ENCODE measurements around the gene C17orf113. TPM values are rescaled to one million over a fixed set of nuclear protein-coding genes. Genes with fewer than 3 reads are reported as not detected.
A peak's percentile ranks its signal among the peaks of the same experiment; 100 is the strongest.

The C17orf113 gene
- 1 to 10 TPM in 6 of 12 donors, under 1 TPM in 4, not detected in 2; 0.72 to 1.8 (median 1.2) TPM for polyA plus RNA-seq (ENCODE audit: insufficient read length in 12 of 12)
- long read RNA-seq, donor 1: 0 reads
- long read RNA-seq, donor 2: 0 reads
- long read RNA-seq, donor 3: 0 reads
- long read RNA-seq, donor 4: 0 reads
- long read RNA-seq, donor 5: 0 reads
- long read RNA-seq, donor 6: 0 reads
- long read RNA-seq, donor 7: 0 reads
- long read RNA-seq, donor 8: 0 reads
- long read RNA-seq, donor 9: 0 reads
- long read RNA-seq, donor 10: 0 reads
- long read RNA-seq, donor 11: 0 reads

DNA sequence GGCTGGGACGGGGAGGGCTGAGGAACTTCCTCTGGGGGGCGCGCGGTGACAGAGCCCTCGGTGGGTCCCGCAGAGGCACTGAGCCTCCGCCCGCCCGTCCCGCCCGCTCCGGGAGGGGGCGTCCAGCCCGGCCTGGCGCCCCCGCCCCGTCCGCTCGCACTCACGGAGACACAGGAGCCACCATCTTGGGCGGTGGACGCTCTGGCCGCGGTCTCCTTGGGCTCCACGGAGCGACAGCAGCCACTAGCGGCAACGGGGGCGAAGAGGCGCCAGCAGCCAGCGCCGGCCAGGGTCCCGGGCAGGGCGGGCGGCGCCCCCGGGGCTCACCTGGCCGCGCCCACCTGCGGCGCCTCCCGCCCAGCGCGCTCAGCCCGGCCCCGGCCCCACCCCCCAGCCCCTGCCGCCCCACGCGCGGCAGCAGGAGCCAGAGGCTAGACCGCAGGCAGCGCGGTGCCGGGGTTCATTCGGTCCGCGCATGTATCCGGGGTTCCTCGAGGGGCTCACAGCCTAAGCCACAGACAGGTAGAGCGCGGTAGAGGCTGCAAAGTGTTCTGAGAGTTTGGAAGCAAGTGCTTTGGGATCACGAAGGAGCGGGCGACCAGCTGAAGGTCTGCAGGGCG lies at the start of gene C17orf113:
C17orf113 (minus strand) TSS at position 209 of the 620 bp plus-strand sequence. CDS start 7,225 bp downstream, outside the sequence.
- DNase-seq: peak; percentile 41

GRCh38 chr17:42098730-42099399 lies 48.5 kb upstream of the C17orf113 start:
- DNase-seq: no peak

DNA sequence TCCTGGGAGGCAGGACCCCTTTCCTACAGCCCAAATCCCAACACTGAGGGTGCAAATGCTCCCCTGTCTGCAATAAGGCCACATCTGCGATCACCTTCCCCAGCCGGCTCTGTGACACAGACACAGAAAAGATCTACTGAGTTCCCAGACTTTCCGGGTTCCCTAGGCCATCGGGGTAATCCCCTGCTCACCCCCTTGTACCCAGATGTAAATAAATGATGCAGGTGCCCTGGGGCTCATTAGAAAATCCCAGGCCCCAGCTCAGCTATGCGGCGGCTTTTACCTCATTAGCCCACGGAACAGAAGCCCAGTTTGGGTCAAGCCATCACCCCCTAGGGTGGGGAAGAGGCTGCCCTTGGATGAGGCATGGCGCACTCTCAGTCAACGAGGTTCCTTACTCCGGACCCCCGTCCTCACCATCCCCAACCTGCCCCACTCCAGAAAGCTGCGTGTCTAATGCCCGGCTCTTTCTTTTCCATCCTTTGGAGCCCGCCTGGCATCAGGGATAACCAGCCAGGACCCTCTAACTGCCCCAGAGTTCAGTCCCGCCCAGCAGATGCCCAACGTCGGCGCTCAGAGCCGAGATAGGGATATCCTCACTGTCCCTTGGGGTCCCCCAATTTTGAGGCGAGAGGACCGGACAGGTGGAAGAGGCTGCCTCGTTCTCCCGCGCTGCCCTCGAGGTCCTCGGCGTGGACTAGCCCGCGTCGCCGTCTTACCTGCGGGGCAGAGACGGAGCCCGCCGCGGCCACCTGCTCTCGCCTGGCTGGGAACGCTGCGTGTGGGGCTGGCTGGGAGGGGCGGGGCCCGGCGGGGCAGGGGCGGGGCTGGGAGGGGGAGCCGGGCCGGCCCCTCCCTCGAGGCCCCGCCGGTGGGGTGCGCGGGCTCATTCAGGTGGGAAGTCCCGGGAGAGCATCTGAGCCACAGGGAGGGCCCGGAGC lies 47.6 kb upstream of the C17orf113 start, which contains the start of gene ZNF385C:
ZNF385C (minus strand) TSS at position 783 of the 941 bp plus-strand sequence. CDS start 35,417 bp downstream, outside the sequence.
- DNase-seq: no peak

DNA sequence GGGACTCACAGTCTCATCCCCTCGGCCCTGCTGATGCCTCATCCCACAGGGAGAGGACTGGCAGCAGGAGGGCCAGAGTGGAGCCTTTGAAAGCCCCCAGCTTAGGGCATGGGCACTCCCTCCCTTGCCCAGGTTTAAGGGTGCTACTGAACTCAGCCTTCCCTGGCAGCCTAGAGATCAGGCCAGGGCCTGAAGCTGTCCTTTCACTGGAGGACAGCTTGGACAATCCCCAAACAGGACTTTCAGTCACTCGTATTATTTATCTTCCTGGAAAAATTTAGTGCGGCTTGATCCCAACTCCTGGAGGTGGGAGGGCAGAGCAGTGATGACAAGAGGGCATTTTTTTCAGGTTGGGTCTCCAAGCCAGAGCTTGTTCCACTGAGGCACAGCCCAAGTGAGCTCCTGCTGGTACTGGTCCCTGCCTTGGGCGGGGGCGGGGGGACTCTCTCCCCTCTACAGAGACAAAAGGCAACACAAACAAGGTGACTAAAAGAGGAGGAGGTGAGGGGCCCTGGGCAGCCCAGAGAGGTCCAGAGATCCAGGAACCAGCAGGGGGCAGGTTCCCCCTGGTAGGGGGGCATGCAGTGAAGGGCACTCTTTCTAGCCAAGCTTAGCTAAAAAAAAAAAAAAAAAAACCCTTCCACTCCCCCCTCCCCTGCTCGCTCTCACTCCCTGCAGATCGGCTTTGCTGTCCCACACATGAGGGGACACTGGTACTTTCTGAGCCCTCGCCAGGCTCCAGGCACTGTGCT lies 46.1 kb upstream of the C17orf113 start:
- DNase-seq: no peak

GRCh38 chr17:42094375-42095069 lies 44.1 kb upstream of the C17orf113 start:
- DNase-seq: no peak

DNA sequence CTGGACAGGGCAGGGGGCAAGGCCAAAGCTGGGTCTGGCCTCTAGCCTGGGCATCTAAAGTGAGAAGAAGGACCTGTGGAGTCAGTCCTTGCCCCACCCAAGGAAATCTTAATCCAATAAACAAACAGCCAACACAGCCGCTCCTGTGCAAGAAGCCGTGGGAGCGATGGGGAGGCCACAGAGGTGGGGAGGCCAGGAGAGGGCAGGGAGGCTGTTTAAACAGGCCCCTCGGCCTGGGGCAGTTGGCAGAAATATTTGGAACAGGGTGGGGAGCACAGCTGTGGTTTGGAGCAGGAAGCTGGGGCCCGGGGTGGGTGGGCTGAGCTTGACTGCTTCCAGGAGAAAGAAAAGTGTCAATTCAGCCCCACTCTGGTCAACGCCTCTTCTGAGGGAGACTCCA lies 42.5 kb upstream of the C17orf113 start:
- no peak for DNase-seq

DNA sequence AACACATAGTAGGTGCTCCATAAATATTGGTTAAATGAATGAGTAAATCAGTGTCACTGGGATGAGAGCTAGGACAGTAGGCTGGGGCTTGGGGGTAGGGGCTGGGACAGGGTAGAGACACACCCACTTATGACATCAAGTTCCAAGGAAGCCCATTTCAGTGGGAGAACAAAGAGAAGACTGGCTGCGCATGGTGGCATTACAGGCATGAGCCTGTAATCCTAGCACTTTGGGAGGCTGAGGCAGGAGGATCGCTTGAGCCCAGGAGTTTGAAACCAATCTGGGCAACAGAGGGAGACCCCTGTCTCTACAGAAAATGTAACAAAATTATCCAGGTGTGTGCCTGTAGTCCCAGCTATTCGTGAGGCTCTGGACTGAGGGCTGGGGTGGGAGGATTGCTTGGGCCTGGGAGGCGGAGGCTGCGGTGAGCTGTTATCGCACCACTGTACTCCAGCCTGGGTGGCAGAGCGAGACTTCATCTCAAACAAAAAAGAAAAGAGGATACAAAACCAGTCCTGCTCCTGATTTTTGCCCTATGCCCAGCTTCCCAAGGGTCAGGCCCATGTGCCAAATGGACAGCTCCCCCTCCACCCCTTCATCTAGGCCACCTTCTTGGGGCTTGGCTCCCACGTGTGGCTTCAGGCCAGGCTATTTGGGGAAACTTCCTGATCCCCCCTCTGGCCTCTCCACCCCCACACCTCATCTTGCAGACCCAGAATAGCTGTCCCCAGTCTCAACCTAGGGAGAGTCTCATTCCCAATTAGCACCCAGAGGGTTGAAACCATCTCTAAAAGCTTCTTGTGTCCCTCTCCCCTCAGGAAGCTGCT lies 40.8 kb upstream of the C17orf113 start:
- DNase-seq: no peak

DNA sequence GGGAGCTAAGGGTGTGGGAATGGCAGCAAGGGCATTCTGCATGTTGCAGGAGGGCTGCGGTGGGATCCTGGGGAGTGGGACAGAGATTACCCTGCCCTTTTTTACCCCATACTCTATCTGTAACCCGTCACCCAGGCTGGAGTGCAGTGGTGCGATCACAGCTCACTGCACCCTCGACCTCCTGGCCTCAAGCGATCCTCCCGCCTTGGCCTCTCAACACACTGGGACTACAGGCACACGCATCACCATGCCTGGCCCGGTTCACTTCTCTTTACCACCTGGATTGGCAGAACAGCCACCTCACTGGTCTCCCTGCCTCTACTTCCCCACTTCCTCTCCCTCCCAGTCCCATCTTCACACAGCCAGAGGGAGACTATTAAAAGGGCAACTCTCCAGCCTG lies 38.3 kb upstream of the C17orf113 start:
- no peak for DNase-seq

DNA sequence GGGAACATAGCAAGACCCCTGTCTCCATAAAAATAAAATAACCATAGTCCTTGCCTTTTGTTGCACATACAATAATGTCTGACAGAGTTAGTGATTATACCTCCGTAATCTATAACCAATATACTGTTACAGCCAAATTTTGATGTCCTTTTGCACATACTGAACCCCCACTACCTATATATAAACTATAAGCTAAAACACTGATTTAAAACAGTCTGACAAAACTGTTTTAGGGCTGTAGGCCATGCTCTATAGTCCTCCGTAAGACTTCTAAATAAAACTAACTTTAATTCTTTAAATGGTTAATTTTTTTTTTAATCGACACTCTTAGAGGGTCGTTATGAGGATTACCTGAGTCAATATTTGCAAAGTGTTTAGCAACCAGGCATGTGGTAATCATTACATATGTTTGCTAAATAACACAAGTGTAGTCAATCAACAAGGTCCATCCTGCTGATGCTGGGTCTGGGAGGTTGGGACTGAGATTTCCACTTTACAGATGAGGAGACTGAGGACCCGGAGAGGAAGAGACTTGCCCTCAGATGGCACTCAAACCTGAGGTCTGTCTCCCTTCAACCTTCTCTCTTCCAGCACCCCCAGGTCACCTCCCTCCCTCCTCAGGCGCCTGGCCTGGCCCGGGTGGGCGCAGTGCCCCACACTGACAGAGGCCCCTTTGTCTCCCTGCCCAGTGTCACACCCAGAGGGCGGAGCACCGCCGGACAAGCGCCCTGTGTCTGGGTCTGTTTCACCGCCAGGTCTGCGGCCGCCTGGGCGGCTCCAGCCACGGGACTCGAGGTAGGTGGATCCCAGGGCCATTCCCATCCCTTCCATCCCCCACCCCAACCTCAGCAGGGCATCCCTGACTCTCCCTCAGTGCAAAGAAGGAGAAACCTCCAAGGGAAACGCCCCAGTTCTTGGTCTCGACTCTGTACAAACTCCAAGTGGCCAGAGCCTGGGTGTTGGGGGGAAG lies 37.6 kb upstream of the C17orf113 start:
- no peak for DNase-seq

DNA sequence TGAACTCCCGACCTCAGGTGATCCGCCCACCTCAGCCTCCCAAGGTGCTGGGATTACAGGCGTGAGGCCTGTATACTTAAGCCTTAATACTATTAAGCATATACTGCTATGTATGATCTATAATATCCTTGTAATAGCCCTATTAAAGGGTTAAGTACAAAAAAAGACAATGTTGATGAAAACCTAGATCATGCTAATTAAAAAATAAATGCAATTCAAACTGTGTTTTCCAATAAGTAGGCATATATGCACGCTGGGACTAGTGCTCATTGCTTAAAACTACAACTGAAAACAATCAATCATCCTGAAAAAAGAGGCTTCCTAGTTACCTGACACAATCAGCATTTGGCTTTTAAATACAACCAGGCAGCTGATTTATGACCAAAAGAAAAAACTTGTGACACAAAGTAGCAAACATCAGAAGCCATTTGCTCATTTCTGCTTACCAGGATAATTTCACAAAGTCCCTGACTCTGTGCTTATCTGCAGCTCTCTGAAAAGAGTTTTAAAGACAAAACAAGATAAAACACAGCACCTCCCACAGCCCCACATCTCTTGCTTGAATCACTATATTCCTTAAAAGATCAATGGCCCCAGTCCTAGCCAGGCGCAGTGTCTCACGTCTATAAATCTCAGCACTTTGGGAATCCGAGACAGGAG lies 36.8 kb upstream of the C17orf113 start:
- DNase-seq: no peak

- DNase-seq: no peak
Observed at GRCh38 chr17:42081516-42082129, 31.2 kb upstream of the C17orf113 start.

- DNase-seq: no peak
Observed at GRCh38 chr17:42079541-42079940, 29.1 kb upstream of the C17orf113 start.

DNA sequence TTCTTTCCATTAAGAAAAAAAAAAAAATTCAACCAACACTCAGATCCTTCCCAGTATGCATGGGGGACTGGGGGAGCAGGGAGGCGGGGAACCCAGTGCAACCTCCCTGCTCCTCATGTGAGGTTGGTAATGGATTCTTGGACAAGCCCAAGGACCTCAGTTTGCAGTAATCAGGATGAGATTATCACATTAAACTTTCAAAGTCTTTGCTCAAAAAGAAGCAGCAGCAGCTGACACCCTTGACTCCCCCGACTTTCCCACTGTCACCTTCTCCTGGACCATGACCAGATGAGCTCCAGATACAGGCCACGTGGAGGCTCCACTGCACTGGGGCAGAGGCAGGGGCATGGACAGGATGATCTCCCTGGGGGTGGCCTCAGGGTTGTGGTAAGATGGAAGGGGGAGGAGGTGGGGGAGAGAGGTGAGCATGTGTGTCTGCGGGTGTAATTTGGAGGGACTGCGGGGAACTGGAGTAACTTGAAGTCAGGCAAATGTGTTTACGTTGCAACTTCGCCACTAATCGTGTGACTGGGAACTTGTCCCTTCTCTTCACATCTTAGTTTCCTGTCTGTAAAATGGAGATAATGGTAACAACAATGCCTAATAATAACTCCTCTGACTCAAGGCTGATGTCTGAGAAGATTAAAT lies 28.1 kb upstream of the C17orf113 start:
- DNase-seq: no peak

- DNase-seq: no peak
Observed at GRCh38 chr17:42077755-42078154, 27.4 kb upstream of the C17orf113 start.

GRCh38 chr17:42076797-42077559 lies 26.6 kb upstream of the C17orf113 start:
- DNase-seq: no peak

DNA sequence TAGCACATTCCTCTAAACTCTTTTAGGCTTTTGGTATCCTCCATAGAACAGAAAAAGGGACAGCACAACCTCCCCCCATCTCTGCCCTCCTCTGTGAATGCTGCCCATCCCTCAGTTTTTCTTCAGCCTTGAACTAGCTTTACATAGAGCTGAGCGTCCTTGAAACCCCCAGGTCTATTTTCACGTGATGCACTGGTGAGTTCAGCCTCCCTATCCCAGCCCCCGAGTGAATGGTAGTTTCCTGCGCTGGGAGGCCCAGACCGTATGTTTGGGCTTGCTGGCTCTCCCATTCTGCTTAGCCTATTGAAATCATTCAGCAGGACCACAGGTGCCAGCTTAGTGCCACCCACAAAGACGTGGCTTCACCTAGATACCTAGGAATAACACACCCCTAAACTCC lies 25.4 kb upstream of the C17orf113 start:
- DNase-seq: no peak
